ENCODE data around the gene IGDCC3. TPM values are rescaled to one million over a fixed set of nuclear protein-coding genes. Genes with fewer than 3 reads are reported as not detected.

Gene IGDCC3
- total RNA-seq, 6 donors from 2014 or later = 0.10 to 0.29 TPM; not detected in 4

GRCh38 chr15:65411465-65412071, 33.8 kb upstream of the IGDCC3 start:
- ATAC-seq (ENCODE audit: low FRiP score in 2 of 2) (no peak), DNase-seq (no peak)
- WGBS, 2 donors = 72 to 73% methylated on average over 5 of the region's 5 CpGs
- TF ChIP-seq POLR2AphosphoS5 (IDR thresholded peaks at IDR 0.05) (no peak), CTCF (IDR thresholded peaks at IDR 0.05) (no peak), POLR2A (IDR thresholded peaks at IDR 0.05) (no peak), EP300 (IDR thresholded peaks at IDR 0.05) (no peak)
- Histone ChIP-seq H3K9me3 (no peaks in the 10 kb centered on the region), H3K4me1 (peaks cover 0 to 7% (median 4%) of the 10 kb centered on the region in 4 donors), H3K27ac (no peak overlapping the region), H3K27me3 (no peaks in the 10 kb centered on the region), H3K4me3 (no peak overlapping the region), H3K36me3 (no peaks in the 10 kb centered on the region)

- Histone ChIP-seq H3K27ac (no peak overlapping the region), H3K4me1 (peaks cover 0 to 7% (median 4%) of the 10 kb centered on the region in 4 donors), H3K27me3 (no peaks in the 10 kb centered on the region), H3K4me3 (no peak overlapping the region), H3K36me3 (no peaks in the 10 kb centered on the region), H3K9me3 (no peaks in the 10 kb centered on the region)
- TF ChIP-seq POLR2AphosphoS5 (IDR thresholded peaks at IDR 0.05) = no peak
- no peak for TF ChIP-seq POLR2A (IDR thresholded peaks at IDR 0.05)
- TF ChIP-seq EP300 (IDR thresholded peaks at IDR 0.05) = no peak
- no peak for TF ChIP-seq CTCF (IDR thresholded peaks at IDR 0.05)
- DNase-seq = peak in 1 of 2 donors; percentile 54
- 81 to 90% methylated on average over 7 to 9 of the region's 10 CpGs for WGBS, 2 donors
- ATAC-seq (ENCODE audit: low FRiP score in 2 of 2) = no peak
Measured at GRCh38 chr15:65410972-65411371, 33.2 kb upstream of the IGDCC3 start.

- no peak for TF ChIP-seq POLR2AphosphoS5 (IDR thresholded peaks at IDR 0.05)
- no peak for TF ChIP-seq CTCF (IDR thresholded peaks at IDR 0.05)
- no peak for TF ChIP-seq EP300 (IDR thresholded peaks at IDR 0.05)
- TF ChIP-seq POLR2A (IDR thresholded peaks at IDR 0.05) = no peak
- no peak overlapping the region for H3K4me3 ChIP-seq
- ATAC-seq (ENCODE audit: low FRiP score in 2 of 2) (no peak), DNase-seq (no peak)
- H3K4me1 ChIP-seq = peaks cover 0 to 7% (median 3%) of the 10 kb centered on the region in 4 donors
- H3K9me3 ChIP-seq = no peaks in the 10 kb centered on the region
- no peaks in the 10 kb centered on the region for H3K36me3 ChIP-seq
- 71 to 79% methylated on average over 8 to 11 of the region's 11 CpGs for WGBS, 2 donors
- no peak overlapping the region for H3K27ac ChIP-seq
- H3K27me3 ChIP-seq = no peaks in the 10 kb centered on the region
Measured at GRCh38 chr15:65410036-65410435, 32.2 kb upstream of the IGDCC3 start.

GRCh38 chr15:65409036-65409631, 31.3 kb upstream of the IGDCC3 start:
- no peaks in the 10 kb centered on the region for H3K9me3 ChIP-seq
- H3K4me1 ChIP-seq = peaks cover 0 to 7% (median 2%) of the 10 kb centered on the region in 4 donors
- ATAC-seq (ENCODE audit: low FRiP score in 2 of 2) (peak in 1 of 2 donors; percentile 38), DNase-seq (no peak)
- TF ChIP-seq EP300 (IDR thresholded peaks at IDR 0.05) = no peak
- TF ChIP-seq CTCF (IDR thresholded peaks at IDR 0.05) = no peak
- TF ChIP-seq POLR2AphosphoS5 (IDR thresholded peaks at IDR 0.05) = no peak
- TF ChIP-seq POLR2A (IDR thresholded peaks at IDR 0.05) = no peak
- no peaks in the 10 kb centered on the region for H3K36me3 ChIP-seq
- WGBS, 2 donors = 58 to 89% methylated on average over 7 of the region's 7 CpGs
- H3K4me3 ChIP-seq = no peak overlapping the region
- no peaks in the 10 kb centered on the region for H3K27me3 ChIP-seq
- no peak overlapping the region for H3K27ac ChIP-seq

Measured in upper lobe of left lung (tissue), 6 donors.